GM12892 (cell line): ENCODE results near the gene PHLDB3.

ENCODE experiments used
- POLR2A ChIP-seq: IDR thresholded peaks from 2 replicates; pipeline ENCODE4 v1.6.1; 2011; ENCODE audit warnings: low read depth, low read length, control low read depth
- POLR2AphosphoS5 ChIP-seq: IDR thresholded peaks from 2 replicates; pipeline ENCODE4 v1.6.1; 2011; ENCODE audit warnings: low read depth, low read length, control low read depth

DNA sequence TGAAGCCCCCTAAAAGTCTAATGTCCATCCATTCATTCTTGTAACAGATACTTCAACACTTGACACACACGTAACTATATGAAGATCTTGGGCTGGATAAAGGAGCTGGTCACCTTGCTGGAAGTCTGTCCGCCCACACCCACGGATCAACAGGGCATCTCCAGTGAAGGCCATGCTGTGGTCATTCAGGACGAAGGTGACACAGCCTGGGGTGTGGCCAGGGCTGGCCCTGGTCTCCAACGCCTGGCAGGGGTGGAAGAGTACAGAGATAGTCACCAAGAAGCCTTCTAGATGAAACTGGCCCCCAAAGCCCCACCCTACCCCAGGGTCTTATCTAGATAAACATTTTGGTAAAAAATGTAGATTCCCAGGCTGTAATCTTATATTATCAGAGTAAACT lies 6.8 kb upstream of the PHLDB3 start:
- TF ChIP-seq POLR2AphosphoS5 (no peak), POLR2A (no peak)
